ENCODE results near the gene KIFAP3.

KIFAP3 gene

DNA sequence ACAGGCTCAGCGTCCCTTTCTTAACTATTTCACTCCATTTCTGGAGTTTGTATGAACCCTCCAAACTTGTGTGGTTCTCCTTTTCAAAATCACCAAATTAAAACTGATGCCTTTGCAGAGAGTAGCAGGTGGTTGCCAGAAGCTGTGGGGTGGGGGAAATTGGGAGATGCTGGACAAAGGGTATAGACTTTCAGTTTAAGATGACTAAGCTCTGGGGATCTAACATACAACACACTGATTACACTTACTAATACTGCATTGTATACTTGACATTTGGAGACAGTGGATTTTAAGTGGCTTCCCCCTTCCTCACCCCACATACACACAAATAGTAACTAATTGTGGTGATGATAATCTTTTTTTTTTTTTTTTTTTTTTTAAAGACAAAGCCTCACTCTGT, 169.7 kb downstream of the KIFAP3 start:
- Mint-ChIP-seq H3K4me1 (peaks cover 30% of the 10 kb centered on the region), H3K27ac (no peak overlapping the region), H3K4me3 (no peak overlapping the region), H3K36me3 (peaks cover 11% of the 10 kb centered on the region), H3K27me3 (peaks cover 4% of the 10 kb centered on the region), H3K9me3 (peaks cover 10% of the 10 kb centered on the region)
- CTCF ChIA-PET, result no interaction called here
- no peak for DNase-seq

DNA sequence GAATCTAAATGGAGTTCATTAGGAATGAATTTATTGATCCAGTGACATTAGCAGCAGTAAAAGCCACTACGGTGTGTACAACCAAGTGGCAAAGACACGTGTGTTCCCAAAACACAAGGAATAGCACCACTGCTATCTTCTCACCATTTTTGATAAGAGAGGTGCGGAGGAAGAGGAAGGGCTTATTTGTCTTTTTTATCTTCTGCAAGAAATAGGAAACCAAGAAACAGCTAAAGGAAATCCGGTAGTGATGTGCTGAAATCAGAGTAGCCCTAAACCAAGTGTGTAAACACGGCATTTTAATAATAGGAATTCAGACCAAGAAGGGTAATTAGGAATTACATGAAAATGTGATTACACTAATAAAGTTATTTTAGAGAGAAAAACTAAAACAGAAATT, 171.7 kb downstream of the KIFAP3 start:
- peaks cover 11% of the 10 kb centered on the region for H3K36me3 Mint-ChIP-seq
- CTCF ChIA-PET, result interaction anchor here (0.9 kb wide), 1 partner anchor 191 kb away, joined by 3 read pairs; no protein-coding TSS in a partner anchor
- no peak overlapping the region for H3K4me3 Mint-ChIP-seq
- H3K4me1 Mint-ChIP-seq, result peaks cover 19% of the 10 kb centered on the region
- peaks cover 10% of the 10 kb centered on the region for H3K9me3 Mint-ChIP-seq
- no peak for DNase-seq
- peak overlapping the region; percentile 33 for H3K27ac Mint-ChIP-seq
- H3K27me3 Mint-ChIP-seq, result peaks cover 9% of the 10 kb centered on the region

DNA sequence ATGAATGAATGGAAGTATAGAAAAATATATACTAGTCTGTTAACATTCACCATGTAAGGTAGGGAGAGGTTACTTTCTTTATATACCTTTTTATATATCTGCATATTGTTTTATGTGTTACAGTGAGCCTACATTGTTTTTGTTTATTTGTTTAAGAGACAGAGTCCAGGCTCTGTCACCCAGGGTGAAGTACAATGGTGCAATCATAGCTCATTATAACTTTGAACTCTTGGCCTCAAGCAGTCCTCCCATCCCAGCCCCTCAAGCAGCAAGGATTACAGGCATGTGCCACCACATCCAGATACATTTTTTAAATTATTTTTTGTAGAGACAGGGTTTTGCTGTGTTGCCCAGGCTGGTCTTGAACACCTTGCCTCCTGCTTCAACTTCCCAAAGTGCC, 173.4 kb downstream of the KIFAP3 start:
- no peak overlapping the region for H3K27ac Mint-ChIP-seq
- CTCF ChIA-PET, result no interaction called here
- H3K27me3 Mint-ChIP-seq, result peaks cover 21% of the 10 kb centered on the region

DNA sequence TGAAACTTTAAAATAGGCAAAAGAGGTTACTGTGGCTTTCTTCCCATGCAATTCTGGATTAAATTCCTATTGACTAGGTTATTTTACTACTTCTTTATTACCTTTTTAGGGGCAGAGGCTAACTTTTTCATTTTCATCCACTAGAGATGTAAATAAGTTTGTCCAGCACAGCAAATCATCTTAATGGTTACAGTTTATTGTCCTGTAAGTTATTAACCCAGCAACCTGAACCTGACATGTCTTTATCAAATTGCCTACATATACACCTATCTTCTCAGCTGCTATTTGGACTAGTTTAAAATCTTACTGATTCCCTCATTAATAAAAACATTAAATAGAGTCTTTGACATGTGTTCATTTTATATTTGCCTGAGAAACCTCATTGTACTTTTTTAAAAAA, 173.9 kb downstream of the KIFAP3 start:
- no peak overlapping the region for H3K4me3 Mint-ChIP-seq
- H3K9me3 Mint-ChIP-seq, result peaks cover 4% of the 10 kb centered on the region
- no peak for DNase-seq
- peaks cover 19% of the 10 kb centered on the region for H3K4me1 Mint-ChIP-seq
- CTCF ChIA-PET, result no interaction called here
- H3K27ac Mint-ChIP-seq, result no peak overlapping the region
- peaks cover 21% of the 10 kb centered on the region for H3K27me3 Mint-ChIP-seq
- H3K36me3 Mint-ChIP-seq, result peaks cover 11% of the 10 kb centered on the region

More for the DNA sequence above, 173.4 kb downstream of the KIFAP3 start:
- Mint-ChIP-seq H3K36me3 (peaks cover 11% of the 10 kb centered on the region), H3K4me1 (peaks cover 19% of the 10 kb centered on the region), H3K9me3 (peaks cover 10% of the 10 kb centered on the region), H3K4me3 (no peak overlapping the region)
- DNase-seq, result no peak

DNA sequence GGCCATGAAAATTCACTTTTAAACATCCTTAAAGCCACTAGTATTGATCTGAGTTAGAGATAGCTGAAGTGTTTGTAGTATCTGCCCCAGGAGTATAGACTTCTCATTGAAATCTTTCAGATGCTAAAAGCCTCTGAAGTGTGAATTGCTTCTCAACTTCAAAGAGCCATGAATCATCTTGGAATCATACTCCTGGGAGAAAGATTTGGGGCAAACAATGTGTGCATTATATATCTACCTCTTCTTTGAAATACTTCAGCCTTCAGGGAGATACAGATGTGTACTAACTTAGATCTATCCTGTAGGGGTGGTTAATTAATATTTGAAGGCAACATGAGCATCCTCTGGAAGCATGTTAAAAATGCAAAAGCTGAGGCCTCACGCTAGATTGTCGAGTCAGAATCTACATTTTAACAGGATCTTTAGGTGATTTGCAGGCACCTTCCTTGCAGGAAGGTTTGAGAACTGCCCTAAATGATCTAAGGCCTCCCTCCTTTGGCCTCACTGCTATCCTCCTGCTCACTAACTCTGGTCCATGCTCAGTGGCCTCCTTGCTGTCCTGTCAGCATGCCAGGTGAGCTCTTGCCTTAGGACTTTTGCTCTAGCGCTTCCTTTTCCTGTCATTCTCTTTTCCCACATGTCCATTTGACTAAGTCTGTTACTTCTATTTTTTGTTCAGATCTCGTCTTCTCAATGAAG, 174.8 kb downstream of the KIFAP3 start:
- CTCF ChIA-PET, result no interaction called here
- peaks cover 13% of the 10 kb centered on the region for H3K36me3 Mint-ChIP-seq
- H3K9me3 Mint-ChIP-seq, result no peaks in the 10 kb centered on the region
- peaks cover 21% of the 10 kb centered on the region for H3K27me3 Mint-ChIP-seq
- no peak for DNase-seq
- peaks cover 23% of the 10 kb centered on the region for H3K4me1 Mint-ChIP-seq
- H3K27ac Mint-ChIP-seq, result no peak overlapping the region
- no peak overlapping the region for H3K4me3 Mint-ChIP-seq

DNA sequence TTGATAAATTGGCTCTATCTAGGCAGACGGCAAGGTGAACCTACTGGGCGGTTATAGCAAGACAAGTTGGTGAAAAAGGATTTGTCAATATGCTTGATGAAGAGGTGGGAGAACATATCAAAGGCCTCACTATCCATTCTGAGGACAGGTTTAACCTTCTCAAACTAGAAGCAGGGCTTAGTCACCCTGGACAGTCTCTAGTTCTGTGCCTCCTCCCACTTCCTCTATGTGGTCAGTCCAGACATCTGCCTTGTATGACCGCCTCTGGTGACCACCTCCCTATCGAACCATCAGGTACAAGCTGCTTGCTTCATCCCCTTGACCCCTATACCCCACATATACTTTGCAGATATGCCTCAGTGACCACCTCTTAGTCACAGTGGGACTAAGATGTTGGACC, 178.5 kb downstream of the KIFAP3 start:
- CTCF ChIA-PET, result interaction anchor here (2.0 kb wide), 1 partner anchor 12 kb away, joined by 6 read pairs; no protein-coding TSS in a partner anchor
- H3K4me3 Mint-ChIP-seq, result no peak overlapping the region
- H3K9me3 Mint-ChIP-seq, result no peaks in the 10 kb centered on the region
- peaks cover 2% of the 10 kb centered on the region for H3K36me3 Mint-ChIP-seq
- peaks cover 28% of the 10 kb centered on the region for H3K4me1 Mint-ChIP-seq
- H3K27ac Mint-ChIP-seq, result no peak overlapping the region
- H3K27me3 Mint-ChIP-seq, result peaks cover 18% of the 10 kb centered on the region
- no peak for DNase-seq

DNA sequence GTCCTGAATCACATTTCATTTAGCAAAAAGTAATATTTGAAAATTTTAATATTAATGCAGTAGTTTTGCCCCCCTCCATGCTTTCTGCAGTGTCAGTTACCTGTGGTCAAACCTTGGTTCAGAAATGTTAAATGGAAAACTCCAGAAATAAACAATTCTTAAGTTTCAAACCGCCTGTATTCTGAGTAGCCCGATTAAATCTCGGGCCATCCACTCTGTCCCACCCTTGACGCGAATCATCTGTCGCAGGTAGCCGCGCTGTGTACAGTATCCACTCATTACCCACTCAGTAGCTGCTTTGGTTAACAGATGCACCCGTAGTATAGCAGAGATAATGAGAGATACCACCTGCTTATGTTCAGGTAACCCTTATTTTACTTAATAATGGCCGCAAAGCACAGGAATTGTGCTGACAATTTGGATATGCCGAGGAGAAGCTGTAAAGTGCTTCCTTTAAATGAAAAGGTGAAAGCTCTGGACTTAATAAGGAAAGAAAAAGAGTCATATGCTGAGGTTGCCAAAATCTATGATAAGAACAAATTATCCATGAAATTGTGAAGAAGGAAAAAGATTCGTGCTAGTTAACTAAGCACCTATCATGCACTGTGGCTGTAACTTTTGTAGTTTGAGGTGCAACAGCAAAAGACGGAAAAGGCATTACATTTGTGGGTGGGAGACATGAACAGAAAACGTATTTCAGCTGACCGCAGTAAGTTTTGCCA, 179.9 kb downstream of the KIFAP3 start:
- Mint-ChIP-seq H3K36me3 (peaks cover 8% of the 10 kb centered on the region), H3K9me3 (no peaks in the 10 kb centered on the region), H3K27me3 (peaks cover 18% of the 10 kb centered on the region), H3K27ac (peak overlapping the region; percentile 95), H3K4me1 (peaks cover 41% of the 10 kb centered on the region), H3K4me3 (peak overlapping the region; percentile 72)
- no peak for DNase-seq
- CTCF ChIA-PET, result interaction anchor here (2.0 kb wide), 1 partner anchor 14 kb away, joined by 6 read pairs; no protein-coding TSS in a partner anchor

DNA sequence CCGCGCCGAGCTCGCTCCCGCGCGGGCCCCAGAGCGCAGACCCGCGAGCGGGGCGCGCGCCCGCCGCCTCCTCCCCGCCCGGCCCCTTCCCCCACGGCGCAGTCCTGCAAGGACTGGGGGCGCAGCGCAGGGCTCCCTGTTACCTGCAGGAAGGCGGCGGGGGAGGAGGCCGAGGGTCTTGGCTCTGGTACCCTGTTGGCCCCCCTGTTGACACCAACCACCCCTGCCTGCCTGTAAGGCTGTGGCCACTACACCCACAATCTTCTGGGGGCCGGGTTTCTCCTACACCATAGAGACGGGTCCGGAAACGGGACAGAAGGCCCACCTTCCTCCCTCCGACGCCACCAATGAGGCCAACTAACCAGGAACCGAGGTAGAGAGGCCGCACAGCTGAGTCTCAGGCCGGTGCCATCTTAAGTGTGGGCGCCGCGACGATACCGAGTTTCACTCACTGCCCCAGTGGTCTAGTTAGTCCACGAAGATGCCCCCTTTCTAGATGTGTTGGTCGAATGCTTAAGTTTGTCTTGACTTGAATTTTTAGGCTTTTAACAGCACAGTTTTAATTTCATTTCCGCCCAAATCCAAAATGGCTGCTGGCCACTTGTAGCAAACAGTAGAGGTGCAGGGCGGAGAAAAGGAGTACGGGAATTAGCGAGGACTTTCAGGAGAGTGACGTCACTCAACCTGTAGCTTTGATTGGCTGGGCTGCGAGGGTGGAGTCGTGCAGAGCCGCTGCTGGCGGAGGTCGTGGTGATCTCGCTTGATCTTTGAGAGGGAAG, 180.7 kb downstream of the KIFAP3 start, which contains the start of gene SCYL3:
TSS of gene SCYL3 (minus strand) at position 252 of the 779 bp plus-strand sequence. CDS start 5,056 bp downstream, outside the sequence.
- Mint-ChIP-seq H3K36me3 (peaks cover 13% of the 10 kb centered on the region), H3K9me3 (no peaks in the 10 kb centered on the region), H3K27me3 (peaks cover 18% of the 10 kb centered on the region), H3K4me3 (peak within 1 kb of the TSS; percentile 72), H3K4me1 (peaks cover 48% of the 10 kb centered on the region), H3K27ac (peak within 1 kb of the TSS; percentile 95)
- CTCF ChIA-PET, result interaction anchor here (2.0 kb wide), 1 partner anchor 14 kb away, joined by 6 read pairs; no protein-coding TSS in a partner anchor
- DNase-seq, result peak; percentile 93

DNA sequence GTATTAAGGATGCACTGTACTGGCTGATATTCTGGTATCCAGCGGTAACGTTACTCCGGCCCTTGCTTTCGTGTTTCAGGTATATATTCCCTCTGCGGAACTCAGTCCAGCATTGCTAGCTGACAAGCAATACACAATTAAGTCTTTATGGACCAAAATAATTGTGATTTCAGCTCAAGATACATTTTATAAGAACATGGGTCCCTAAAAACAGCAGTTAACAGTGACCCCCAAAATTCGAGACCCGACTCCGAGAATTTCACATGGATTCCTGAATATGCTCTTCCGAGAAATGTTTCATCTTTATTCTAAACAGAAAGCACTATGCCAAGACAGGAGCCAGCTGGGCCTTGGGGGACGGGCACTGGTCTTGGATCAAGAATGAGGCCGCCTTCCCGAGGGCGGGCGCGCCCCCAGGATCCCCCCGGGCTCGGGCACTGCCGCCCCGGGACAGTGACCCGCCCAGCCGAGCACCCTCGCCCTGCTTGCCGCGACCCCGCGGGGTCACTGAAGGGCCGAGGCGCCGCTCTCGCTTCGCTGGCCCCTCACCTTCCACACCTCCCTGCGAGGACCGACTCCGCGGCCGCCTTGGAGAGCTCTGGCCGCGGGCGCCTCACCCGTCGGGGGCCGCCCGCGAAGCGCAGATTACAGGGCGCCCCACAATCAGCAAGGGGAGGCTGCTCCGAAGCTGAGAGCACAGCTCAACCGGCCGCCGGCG, 181.4 kb downstream of the KIFAP3 start:
- Mint-ChIP-seq H3K36me3 (peaks cover 18% of the 10 kb centered on the region), H3K4me3 (peak overlapping the region; percentile 72), H3K4me1 (peaks cover 54% of the 10 kb centered on the region), H3K27ac (peak overlapping the region; percentile 91), H3K27me3 (peaks cover 15% of the 10 kb centered on the region), H3K9me3 (no peaks in the 10 kb centered on the region)
- CTCF ChIA-PET, result no interaction called here
- DNase-seq, result peak; percentile 52

DNA sequence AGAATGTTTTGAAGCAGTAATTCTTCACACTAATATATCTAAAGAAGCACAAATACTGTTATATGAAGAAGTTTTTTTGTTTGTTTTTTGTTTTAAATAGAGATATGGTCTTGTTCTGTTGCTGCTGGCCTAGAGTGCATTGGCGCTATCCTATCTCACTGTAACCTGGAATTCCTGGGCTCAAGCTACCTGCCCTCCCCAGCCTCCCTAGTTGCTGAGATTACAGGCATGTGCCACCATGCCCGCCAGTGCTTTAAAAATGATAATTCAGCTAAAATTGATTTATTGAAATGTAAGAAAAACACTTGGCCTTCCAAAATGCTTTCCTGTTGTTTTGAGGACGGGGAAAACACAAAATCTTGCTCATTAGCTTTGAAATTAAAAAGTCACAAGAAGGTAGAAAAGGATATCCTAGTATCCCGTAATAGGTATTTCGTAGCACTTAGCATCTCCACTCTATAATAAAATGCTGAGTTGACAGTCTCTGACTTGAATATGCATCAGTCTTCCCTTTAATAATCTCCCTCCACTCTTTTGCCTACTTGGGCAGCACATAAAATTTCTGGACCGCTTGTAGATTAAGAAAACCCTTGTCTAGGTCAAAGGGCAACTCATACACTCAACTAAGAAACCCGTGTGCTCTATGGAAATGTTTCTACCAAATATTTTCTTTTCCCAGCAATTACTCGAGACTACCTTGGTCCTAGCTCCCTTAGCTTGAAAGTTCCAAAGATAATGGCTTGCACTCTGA, 182.1 kb downstream of the KIFAP3 start:
- H3K4me3 Mint-ChIP-seq, result peak overlapping the region; percentile 72
- H3K27me3 Mint-ChIP-seq, result peaks cover 11% of the 10 kb centered on the region
- DNase-seq, result no peak
- CTCF ChIA-PET, result no interaction called here
- peaks cover 22% of the 10 kb centered on the region for H3K36me3 Mint-ChIP-seq
- no peaks in the 10 kb centered on the region for H3K9me3 Mint-ChIP-seq
- peaks cover 55% of the 10 kb centered on the region for H3K4me1 Mint-ChIP-seq
- H3K27ac Mint-ChIP-seq, result peak overlapping the region; percentile 91

DNA sequence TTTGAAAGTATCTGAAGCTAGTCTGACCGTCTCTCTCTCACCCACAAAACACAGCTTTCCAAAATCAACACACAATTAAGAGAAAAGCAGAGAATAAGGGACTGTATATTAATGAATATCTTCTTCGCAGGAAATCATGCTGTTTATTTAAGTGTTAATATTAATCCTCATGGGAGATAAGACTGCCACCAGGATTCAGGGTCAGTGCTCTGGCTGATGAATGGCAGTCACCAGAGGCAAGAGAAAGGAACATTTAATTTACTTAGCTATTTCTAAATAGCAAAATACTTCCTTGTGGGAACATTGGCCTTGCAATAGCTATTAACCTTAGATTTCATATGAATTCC, 183.0 kb downstream of the KIFAP3 start:
- H3K4me3 Mint-ChIP-seq, result peak overlapping the region; percentile 62
- no peaks in the 10 kb centered on the region for H3K9me3 Mint-ChIP-seq
- H3K36me3 Mint-ChIP-seq, result peaks cover 28% of the 10 kb centered on the region
- H3K4me1 Mint-ChIP-seq, result peaks cover 55% of the 10 kb centered on the region
- no peak for DNase-seq
- CTCF ChIA-PET, result no interaction called here
- peaks cover 3% of the 10 kb centered on the region for H3K27me3 Mint-ChIP-seq
- H3K27ac Mint-ChIP-seq, result peak overlapping the region; percentile 91

DNA sequence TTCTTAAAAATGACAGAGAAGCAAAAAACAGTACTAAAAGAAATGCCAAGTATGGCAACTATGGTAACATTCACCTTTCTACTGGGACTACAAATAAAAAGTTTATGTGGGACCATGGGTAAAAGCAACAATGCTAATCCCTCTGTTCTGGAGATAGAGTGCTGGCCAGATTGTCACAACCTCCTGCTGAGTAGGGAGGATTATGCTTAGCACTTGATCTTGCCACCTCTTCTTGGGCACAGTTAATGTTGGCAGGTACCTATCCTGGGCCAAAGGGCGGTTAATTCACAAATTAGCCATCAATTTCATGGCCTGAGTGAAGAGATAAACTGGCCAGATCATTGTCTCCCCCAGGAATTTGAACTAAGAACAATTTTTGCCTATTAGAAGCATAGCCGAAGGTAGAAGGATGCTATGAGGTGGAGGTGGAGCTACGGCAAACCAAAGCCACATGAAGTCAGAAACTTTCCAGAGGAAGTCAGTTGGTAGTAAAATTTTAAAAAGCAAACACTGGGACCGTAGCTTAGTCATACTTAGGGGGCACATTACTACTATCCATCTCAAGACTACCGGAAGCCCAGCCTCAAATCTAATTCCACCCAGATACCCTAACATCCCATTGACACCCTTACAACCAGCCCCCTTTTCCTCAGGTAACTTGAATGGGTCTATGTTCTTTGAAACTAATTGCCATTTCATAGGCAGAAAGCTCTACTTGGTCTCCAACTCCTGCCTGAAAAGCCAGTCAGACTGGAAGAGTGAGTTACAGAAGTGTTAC, 183.5 kb downstream of the KIFAP3 start:
- peaks cover 55% of the 10 kb centered on the region for H3K4me1 Mint-ChIP-seq
- H3K36me3 Mint-ChIP-seq, result peaks cover 33% of the 10 kb centered on the region
- DNase-seq, result peak; percentile 58
- no peaks in the 10 kb centered on the region for H3K27me3 Mint-ChIP-seq
- peak overlapping the region; percentile 91 for H3K27ac Mint-ChIP-seq
- peak overlapping the region; percentile 62 for H3K4me3 Mint-ChIP-seq
- CTCF ChIA-PET, result no interaction called here
- H3K9me3 Mint-ChIP-seq, result no peaks in the 10 kb centered on the region

DNA sequence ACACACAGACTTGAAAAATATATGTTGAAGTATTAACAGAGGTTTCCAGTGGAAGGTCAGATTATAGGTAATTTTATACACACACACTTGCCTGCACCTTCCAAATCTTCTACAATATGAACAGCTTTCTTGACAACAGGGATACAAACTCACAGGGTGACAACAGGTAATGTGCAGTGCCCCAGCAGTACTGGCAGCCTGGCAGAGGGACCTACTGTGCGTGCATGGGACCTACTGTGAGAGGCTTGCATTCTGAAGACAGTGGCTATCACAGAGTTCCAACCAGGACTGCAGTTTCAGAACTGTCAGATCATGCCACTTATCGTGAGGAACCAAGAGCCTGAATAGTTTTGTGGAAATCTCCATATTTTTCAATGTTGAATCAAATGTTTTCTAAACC, 184.6 kb downstream of the KIFAP3 start:
- Mint-ChIP-seq H3K4me1 (peaks cover 53% of the 10 kb centered on the region), H3K4me3 (no peak overlapping the region), H3K36me3 (peaks cover 40% of the 10 kb centered on the region), H3K27me3 (no peaks in the 10 kb centered on the region), H3K27ac (no peak overlapping the region), H3K9me3 (no peaks in the 10 kb centered on the region)
- CTCF ChIA-PET, result no interaction called here
- DNase-seq, result no peak
